Activated CD4-positive, alpha-beta T cell treated with anti-CD3 and anti-CD28 coated beads for 48 hours (primary cell): ENCODE results near the gene ATG9B.
"Not testable (repeated sequence)": the region's sequence is repeated elsewhere in the genome, so short reads cannot be mapped to it uniquely, and the experiment has no call there.

Experiments used
- DNase-seq: peaks from one replicate; pipeline ENCODE4 v3.0.0-alpha.2; 2020

ATG9B gene

GRCh38 chr7:151058781-151059366 lies 34.6 kb upstream of the ATG9B start:
- peak; percentile 30 for DNase-seq

- DNase-seq, result peak; percentile 98
These were observed 33.9 kb upstream of the ATG9B start for GRCh38 chr7:151057989-151058780.

GRCh38 chr7:151057506-151057988 lies 33.3 kb upstream of the ATG9B start, which contains the start of gene CDK5:
Gene CDK5, minus strand, starts transcription at chr7:151057897. Its CDS starts 49 bp downstream, at chr7:151057848.
- DNase-seq, result no peak

GRCh38 chr7:151056666-151057505 lies 32.6 kb upstream of the ATG9B start:
- no peak for DNase-seq

- DNase-seq, result no peak
These were observed 32.0 kb upstream of the ATG9B start for GRCh38 chr7:151056283-151056665.

- no peak for DNase-seq
These were observed 29.5 kb upstream of the ATG9B start for GRCh38 chr7:151053751-151054150.

GRCh38 chr7:151053096-151053495 lies 28.8 kb upstream of the ATG9B start:
- no peak for DNase-seq

- DNase-seq, result peak; percentile 70
These were observed 26.8 kb upstream of the ATG9B start for GRCh38 chr7:151051108-151051507.

- no peak for DNase-seq
These were observed 24.7 kb upstream of the ATG9B start for GRCh38 chr7:151048911-151049463.

- no peak for DNase-seq
These were observed 23.9 kb upstream of the ATG9B start, which contains the start of gene ASIC3 for GRCh38 chr7:151047976-151048815. Gene ASIC3, plus strand, starts transcription at chr7:151048531. Its CDS starts 355 bp downstream, at chr7:151048886.

GRCh38 chr7:151046603-151047573 lies 22.6 kb upstream of the ATG9B start:
- no peak for DNase-seq

- DNase-seq, result no peak
These were observed 21.7 kb upstream of the ATG9B start for GRCh38 chr7:151045967-151046366.

- no peak for DNase-seq
These were observed 21.0 kb upstream of the ATG9B start for GRCh38 chr7:151045262-151045661.

- DNase-seq, result no peak
These were observed 19.7 kb upstream of the ATG9B start for GRCh38 chr7:151043959-151044358.

GRCh38 chr7:151043449-151043848 lies 19.2 kb upstream of the ATG9B start:
- not testable (repeated sequence) for DNase-seq

- no peak for DNase-seq
These were observed 16.5 kb upstream of the ATG9B start for GRCh38 chr7:151040616-151041375.

GRCh38 chr7:151039850-151040548 lies 15.7 kb upstream of the ATG9B start:
- no peak for DNase-seq

GRCh38 chr7:151038951-151039849 lies 14.9 kb upstream of the ATG9B start:
- DNase-seq, result peak; percentile 88
